ENCODE results near the gene DDIAS.
"Not testable (repeated sequence)": the region's sequence is repeated elsewhere in the genome, so short reads cannot be mapped to it uniquely, and the experiment has no call there.

The DDIAS gene

DNA sequence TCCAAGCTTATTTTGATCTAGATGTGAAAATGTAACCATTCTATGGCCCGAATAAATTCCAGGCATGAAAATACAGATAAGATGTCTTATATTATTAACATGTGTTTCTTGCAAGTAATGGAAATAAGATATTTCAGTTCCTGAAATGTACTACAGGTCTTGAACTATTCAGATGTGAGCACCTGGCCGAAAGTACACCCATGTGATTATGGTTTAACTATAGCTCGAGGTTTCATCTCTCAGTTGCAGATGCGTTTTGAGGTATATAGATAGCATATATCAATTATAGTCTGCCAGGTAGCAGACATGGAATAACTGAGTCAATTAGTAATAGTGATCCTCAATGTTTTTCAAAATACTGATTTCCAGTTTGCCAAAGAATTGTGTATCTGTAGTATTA is 68.3 kb downstream of the DDIAS start:
- DNase-seq (ENCODE audit: low spot score) = no peak

DNA sequence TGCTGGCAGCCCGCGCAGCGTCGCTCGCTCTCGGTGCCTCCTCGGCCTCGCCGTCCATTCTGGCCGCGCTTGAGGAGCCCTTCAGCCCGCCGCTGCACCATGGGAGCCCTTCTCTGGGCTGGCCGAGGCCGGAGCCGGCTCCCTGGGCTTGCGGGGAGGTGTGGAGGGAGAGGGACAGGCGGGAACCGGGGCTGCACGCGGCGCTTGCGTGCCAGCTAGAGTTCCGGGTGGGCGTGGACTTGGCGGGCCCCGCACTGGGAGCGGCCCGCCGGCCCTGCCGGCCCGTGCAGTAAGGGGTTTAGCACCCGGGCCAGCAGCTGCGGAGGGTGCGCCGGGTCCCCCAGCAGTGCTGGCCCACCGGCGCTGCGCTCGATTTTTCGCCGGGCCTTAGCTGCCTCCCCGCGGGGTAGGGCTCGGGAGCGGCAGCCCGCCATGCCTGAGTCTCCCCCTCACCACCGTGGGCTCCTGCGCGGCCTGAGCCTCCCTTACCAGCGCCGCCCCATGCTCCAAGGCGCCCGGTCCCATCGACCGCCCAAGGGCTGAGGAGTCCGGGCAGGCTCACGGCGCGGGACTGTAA is 69.1 kb downstream of the DDIAS start:
- DNase-seq (ENCODE audit: low spot score) = not testable (repeated sequence)

DNA sequence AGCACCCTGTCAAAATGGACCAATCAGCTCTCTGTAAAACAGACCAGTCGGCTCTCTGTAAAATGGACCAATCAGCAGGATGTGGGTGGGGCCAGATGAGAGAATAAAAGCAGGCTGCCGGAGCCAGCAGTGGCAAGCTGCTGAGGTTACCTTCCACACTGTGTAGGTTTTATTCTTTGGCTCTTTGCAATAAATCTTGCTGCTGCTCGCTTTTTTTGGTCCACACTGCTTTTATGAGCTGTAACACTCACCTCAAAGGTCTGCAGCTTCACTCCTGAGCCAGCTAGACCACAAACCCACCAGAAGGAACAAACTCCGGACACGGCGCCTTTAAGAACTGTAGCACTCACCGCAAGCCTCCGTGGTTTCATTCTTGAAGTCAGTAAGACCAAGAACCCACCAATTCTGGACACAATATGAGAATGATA is 70.0 kb downstream of the DDIAS start:
- DNase-seq (ENCODE audit: low spot score) = not testable (repeated sequence)

DNA sequence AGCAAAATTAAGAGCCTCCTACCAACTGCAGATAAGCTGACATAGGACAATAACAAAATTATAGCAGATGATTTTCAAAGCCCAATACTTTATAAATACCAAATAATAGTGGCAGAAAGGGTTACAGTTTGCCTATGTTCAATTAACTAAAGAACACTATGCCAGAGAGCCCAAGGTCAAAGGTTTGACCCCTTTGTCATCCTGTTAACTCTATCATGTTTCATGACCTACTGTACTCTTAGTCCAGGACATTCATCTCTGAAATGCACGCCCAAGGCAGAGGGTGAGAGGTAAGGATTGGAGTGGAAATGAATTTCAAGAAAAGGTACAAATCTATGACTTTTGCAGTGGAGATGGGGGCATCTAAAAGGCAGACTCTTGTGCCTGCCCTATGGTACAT is 70.6 kb downstream of the DDIAS start:
- no peak for DNase-seq (ENCODE audit: low spot score)

DNA sequence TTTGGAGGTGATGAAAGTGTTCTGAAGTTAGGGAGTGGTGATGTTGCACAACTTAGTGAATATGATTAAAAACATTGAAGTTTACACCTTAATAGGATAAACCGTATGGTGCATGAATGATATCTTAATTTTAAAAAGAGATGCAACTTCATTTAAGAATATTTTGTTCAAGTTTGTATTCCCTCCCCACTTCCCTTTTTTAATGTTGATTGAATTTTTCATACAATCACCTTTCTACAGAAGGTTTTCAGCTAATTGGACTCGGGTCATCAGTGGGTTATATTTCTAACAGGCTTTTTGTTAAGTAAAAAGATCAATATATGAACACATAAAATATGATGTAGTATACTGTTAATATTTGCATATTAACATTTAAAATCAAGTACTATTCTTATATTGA is 72.6 kb downstream of the DDIAS start:
- no peak for DNase-seq (ENCODE audit: low spot score)

DNA sequence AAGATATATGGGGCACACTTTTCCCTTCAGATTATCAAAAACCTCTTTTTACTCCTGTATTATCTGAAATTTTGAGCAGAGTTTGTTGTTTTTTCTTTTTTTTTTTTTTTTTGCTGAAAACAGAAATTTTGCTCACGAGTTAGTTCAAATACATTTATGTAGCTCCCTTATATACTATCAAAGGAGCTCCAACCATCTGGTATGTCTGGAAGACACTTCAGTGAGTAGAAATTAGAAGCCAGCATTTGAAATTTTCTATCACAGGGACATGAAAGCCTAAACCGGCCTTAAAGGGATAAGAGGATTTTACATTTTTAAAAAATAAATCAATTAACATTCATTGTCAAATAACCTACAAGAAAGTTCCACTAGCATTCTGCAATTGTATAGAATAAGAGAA is 73.3 kb downstream of the DDIAS start:
- no peak for DNase-seq (ENCODE audit: low spot score)

DNA sequence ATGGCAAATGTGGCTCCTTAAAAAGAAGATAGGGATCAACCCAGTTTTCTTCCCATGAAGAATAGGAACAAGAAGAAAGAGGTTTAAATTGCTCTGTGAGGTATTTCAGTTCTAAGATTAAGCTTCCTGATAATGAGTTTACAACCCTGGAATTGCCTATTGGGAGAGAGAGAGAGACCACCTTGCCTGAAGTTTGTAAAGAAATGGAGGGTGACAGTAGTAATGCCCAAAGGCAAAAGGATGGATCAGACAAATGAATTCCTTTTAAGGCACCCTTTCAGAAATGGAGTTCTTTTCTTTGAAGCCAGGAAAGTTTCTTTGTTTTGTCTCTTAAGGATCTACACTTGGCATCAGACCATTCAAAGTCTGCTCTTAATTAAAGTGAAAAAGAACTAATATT is 74.3 kb downstream of the DDIAS start:
- DNase-seq (ENCODE audit: low spot score) = no peak

DNA sequence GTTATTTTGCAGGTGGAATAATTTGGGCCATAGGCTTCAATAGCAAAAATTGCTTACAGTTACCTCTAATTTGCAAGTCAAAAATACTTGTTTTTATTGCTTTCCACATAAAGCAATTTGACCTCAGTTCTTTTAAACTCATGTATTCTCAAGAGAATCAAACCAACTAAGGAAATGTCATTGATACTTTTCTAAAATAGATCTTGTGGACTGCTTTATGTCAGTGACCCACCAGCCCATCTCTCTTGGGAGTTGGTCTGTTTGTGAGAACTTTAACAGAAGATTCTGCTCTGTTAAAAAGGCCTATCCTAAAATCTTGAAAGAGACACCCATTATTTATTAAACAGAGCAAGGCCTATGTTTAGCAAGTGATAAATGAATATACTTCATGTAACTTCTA is 75.2 kb downstream of the DDIAS start:
- no peak for DNase-seq (ENCODE audit: low spot score)

DNA sequence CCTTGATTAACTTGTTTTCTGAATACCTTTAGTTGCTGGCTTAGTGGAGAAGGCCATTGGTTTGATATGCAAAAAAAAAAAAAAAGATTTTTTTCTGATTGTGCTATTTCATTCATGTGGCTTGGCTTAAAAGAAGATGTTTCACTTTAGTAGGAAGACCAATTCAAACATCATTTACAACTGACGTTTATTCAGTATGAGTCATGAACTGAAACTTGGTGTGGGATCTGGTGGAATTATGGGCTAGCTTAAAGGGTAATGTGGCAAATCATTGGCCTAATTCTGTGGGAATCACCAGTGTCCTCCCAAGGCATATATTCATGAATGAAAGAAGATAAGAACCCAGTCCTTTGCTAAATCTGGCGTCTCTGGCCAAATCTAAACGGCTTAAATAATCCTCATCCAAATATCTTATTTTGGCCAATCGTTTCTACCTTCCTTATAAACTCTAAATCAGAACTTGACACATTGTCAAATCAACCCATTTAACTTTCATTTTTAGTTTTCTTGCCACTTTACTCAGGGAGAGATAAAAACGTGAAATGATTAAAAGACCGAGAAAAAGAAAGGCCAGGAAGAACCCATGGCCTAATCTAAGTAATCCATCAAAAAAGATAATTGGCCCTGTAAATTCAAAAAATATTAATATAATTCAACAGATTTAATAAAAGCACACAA is 77.0 kb downstream of the DDIAS start:
- DNase-seq (ENCODE audit: low spot score) = no peak

DNA sequence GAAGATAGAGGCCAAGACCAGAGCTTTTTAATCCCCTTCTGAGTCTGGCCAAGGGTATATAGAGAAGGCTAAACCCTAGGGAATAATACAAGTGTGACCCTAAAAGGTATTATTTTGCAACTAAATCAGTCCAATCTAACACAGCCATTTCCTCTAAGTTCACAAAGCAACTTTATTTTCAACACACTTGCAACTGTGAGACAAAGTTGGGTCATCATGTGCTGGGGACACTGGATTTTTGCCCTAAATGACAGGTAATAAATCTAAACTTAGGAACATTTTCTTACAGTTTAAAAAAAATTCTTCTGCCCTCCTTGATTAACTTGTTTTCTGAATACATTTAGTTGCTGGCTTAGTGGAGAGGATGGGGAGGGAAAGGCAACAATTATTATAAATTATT is 78.3 kb downstream of the DDIAS start:
- DNase-seq (ENCODE audit: low spot score) = no peak

DNA sequence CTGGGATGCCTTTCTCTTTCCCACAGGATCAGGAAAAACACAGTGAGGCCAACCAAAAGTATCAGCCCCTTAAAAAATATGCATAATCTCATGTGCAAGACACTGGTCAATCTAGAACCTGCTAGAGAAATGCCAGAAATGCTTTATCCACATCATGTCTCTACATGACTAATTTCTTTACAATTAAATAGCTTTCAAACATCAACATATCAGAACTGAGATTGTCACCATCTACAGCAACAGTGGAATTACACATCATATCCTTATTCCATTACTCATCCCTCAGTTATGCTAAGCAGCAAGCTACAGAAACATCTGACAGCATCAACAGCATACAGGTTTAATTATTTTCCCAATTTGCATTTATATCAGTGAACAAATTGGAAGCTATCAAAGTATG is 78.8 kb downstream of the DDIAS start:
- DNase-seq (ENCODE audit: low spot score) = no peak

DNA sequence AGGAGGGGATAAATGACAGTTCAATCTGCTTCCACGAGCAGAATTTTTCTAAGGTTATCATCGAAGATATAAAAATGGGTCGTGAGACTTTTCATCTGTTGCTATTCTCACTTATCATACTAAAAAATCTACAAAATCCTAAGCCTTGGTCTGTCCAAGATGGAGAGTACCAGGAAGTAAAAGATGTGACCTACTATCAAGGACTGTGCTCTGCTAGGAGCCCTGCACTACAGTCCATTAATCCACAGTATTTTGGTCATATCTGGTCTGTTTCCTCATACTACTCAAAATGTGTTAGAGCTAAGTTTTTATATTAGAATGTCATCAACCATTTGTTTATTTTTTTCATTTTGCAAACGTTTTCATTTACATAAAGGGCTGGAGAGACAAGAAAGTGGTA is 79.4 kb downstream of the DDIAS start:
- DNase-seq (ENCODE audit: low spot score) = no peak

DNA sequence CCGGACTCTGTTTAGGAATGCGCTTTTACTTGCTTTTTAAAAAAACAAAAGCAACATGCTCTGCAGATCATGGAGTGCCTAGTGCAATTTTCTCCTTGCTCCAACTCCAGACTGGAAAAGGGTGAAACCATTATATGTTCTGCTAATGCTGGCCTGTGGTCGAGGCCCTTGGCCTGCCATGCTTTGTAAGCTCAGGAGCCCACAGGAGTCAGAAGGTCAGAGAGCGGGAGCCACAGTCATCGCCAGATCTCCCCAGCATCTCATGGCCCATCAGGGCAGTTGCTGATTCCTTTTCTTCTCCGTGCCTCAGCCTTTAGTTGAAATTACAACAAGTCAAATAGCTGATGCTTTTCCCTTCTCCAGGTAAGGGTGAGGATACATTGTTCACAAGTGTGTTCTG is 80.3 kb downstream of the DDIAS start:
- no peak for DNase-seq (ENCODE audit: low spot score)
